Parathyroid adenoma (tissue), 2 donors: ENCODE measurements around the gene ICAM4.

Experiments used
- H2AFZ ChIP-seq: fragments of 300-600 bp; sonication (generic); one replicate; pipeline ENCODE4 v1.7.0; 2017; ENCODE audit warnings: antibody characterized with exemption, mild to moderate bottlenecking
- H3K27ac ChIP-seq: fragments of 300-600 bp; sonication (generic); one replicate; pipeline ENCODE4 v1.7.0; 2017
- H3K27me3 ChIP-seq: fragments of 300-600 bp; sonication (generic); one replicate; pipeline ENCODE4 v1.7.0; 2017; ENCODE audit warnings: low read length; ENCODE audit not compliant: control insufficient read depth, insufficient read depth
- H3K36me3 ChIP-seq: fragments of 300-600 bp; sonication (generic); one replicate; pipeline ENCODE4 v1.7.0; 2017; ENCODE audit warnings: low read length; ENCODE audit not compliant: control insufficient read depth, insufficient read depth
- H3K4me1 ChIP-seq: fragments of 300-600 bp; sonication (generic); one replicate; pipeline ENCODE4 v1.7.0; 2017; ENCODE audit warnings: control low read depth
- H3K4me2 ChIP-seq: fragments of 300-600 bp; sonication (generic); one replicate; pipeline ENCODE4 v1.7.0; 2017; ENCODE audit warnings: low read length
- H3K4me3 ChIP-seq: fragments of 300-600 bp; sonication (generic); one replicate; pipeline ENCODE4 v1.7.0; 2017; ENCODE audit warnings: low read depth, low read length
- H3K79me2 ChIP-seq: fragments of 300-600 bp; sonication (generic); one replicate; pipeline ENCODE4 v1.7.0; 2017; ENCODE audit warnings: control low read depth
- H3K9ac ChIP-seq: fragments of 300-600 bp; sonication (generic); one replicate; pipeline ENCODE4 v1.7.0; 2017; ENCODE audit warnings: mild to moderate bottlenecking
- H3K9me3 ChIP-seq: fragments of 300-600 bp; sonication (generic); one replicate; pipeline ENCODE4 v1.7.0; 2017; ENCODE audit warnings: low read length; ENCODE audit not compliant: control insufficient read depth
- CTCF ChIP-seq: fragments of 300-600 bp; sonication (generic); IDR thresholded peaks from one replicate; pipeline ENCODE4 v1.7.0; 2017; ENCODE audit warnings: antibody characterized with exemption, mild to moderate bottlenecking
- donor health status: primary hyperparathyroidism.

ICAM4 gene

GRCh38 chr19:10259162-10259905, 27.4 kb upstream of the ICAM4 start:
- Histone ChIP-seq H3K27ac (no peak overlapping the region), H3K27me3 (no peaks in the 10 kb centered on the region), H3K9me3 (no peaks in the 10 kb centered on the region), H3K9ac (no peak overlapping the region), H3K4me1 (no peaks in the 10 kb centered on the region), H3K36me3 (no peaks in the 10 kb centered on the region), H3K4me2 (no peak overlapping the region), H2AFZ (no peak overlapping the region), H3K79me2 (no peaks in the 10 kb centered on the region), H3K4me3 (no peak overlapping the region)
- TF ChIP-seq CTCF = peak; percentile 69

- Histone ChIP-seq H3K4me1 (no peaks in the 10 kb centered on the region), H3K4me2 (no peak overlapping the region), H3K79me2 (no peaks in the 10 kb centered on the region), H2AFZ (no peak overlapping the region), H3K27ac (no peak overlapping the region), H3K9me3 (no peaks in the 10 kb centered on the region), H3K4me3 (no peak overlapping the region), H3K9ac (no peak overlapping the region), H3K27me3 (no peaks in the 10 kb centered on the region), H3K36me3 (no peaks in the 10 kb centered on the region)
- no peak for TF ChIP-seq CTCF
Observed at GRCh38 chr19:10260141-10260584, 26.6 kb upstream of the ICAM4 start.

DNA sequence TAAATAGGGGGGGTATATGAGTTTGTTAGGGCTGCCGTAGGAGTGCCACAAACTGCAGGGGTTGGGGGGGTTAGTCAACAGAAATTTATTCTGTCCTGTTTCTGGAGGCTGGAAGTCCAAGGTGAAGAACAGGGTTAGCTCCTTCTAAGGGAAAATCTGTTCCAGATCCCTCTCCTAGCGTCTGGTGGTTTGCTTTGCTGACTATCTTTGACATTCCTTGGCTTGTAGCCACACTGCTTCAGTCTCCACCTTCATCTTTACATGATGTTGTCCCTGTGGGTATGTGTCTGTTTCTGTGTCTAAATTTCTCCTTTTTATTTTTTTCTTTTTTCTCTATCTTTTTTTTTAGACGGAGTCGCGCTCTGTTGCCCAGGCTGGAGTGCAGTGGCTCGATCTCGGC, 24.0 kb upstream of the ICAM4 start:
- H3K4me3 ChIP-seq = no peak overlapping the region
- no peak overlapping the region for H2AFZ ChIP-seq
- H3K27ac ChIP-seq = no peak overlapping the region
- TF ChIP-seq CTCF = no peak
- H3K79me2 ChIP-seq = no peaks in the 10 kb centered on the region
- no peaks in the 10 kb centered on the region for H3K4me1 ChIP-seq
- H3K9ac ChIP-seq = no peak overlapping the region
- H3K36me3 ChIP-seq = no peaks in the 10 kb centered on the region
- H3K4me2 ChIP-seq = no peak overlapping the region
- no peaks in the 10 kb centered on the region for H3K9me3 ChIP-seq
- H3K27me3 ChIP-seq = no peaks in the 10 kb centered on the region

GRCh38 chr19:10266706-10267105, 20.0 kb upstream of the ICAM4 start:
- H3K27me3 ChIP-seq = no peaks in the 10 kb centered on the region
- no peaks in the 10 kb centered on the region for H3K36me3 ChIP-seq
- H3K4me3 ChIP-seq = no peak overlapping the region
- no peak overlapping the region for H3K27ac ChIP-seq
- H3K9me3 ChIP-seq = no peaks in the 10 kb centered on the region
- no peaks in the 10 kb centered on the region for H3K4me1 ChIP-seq
- TF ChIP-seq CTCF = no peak
- no peak overlapping the region for H2AFZ ChIP-seq
- no peaks in the 10 kb centered on the region for H3K79me2 ChIP-seq
- H3K4me2 ChIP-seq = no peak overlapping the region
- H3K9ac ChIP-seq = no peak overlapping the region

- no peak overlapping the region for H3K4me2 ChIP-seq
- H3K79me2 ChIP-seq = no peaks in the 10 kb centered on the region
- H3K4me3 ChIP-seq = no peak overlapping the region
- H3K36me3 ChIP-seq = no peaks in the 10 kb centered on the region
- TF ChIP-seq CTCF = no peak
- H3K9me3 ChIP-seq = no peaks in the 10 kb centered on the region
- no peak overlapping the region for H3K9ac ChIP-seq
- no peaks in the 10 kb centered on the region for H3K4me1 ChIP-seq
- H2AFZ ChIP-seq = no peak overlapping the region
- no peaks in the 10 kb centered on the region for H3K27me3 ChIP-seq
- H3K27ac ChIP-seq = peak overlapping the region; percentile 58
Observed at GRCh38 chr19:10268071-10268470, 18.7 kb upstream of the ICAM4 start.
